Loucy (cell line): Measurements from ENCODE around the gene RBM19.

Experiments used
- H2AFZ ChIP-seq: fragments of 200-600 bp; sonication (generic); 2 replicates; pipeline ENCODE4 v1.6.0; 2016; ENCODE audit warnings: antibody characterized with exemption, mild to moderate bottlenecking, low read length, moderate library complexity
- H3F3A ChIP-seq: fragments of 200-600 bp; 2 replicates; pipeline ENCODE4 v1.6.0; 2016; ENCODE audit warnings: antibody characterized with exemption, low read depth, mild to moderate bottlenecking
- H3K27me3 ChIP-seq: fragments of 200-600 bp; sonication (generic); 2 replicates; pipeline ENCODE4 v1.6.1; 2014; ENCODE audit warnings: low read length, mild to moderate bottlenecking; ENCODE audit not compliant: insufficient read depth, poor library complexity, severe bottlenecking
- H3K36me3 ChIP-seq: fragments of 200-600 bp; sonication (generic); 2 replicates; pipeline ENCODE4 v1.6.1; 2016; ENCODE audit warnings: low read length; ENCODE audit not compliant: insufficient read depth
- H3K4me1 ChIP-seq: fragments of 200-600 bp; sonication (generic); 2 replicates; pipeline ENCODE4 v1.5.1; 2014; ENCODE audit warnings: low read length, mild to moderate bottlenecking; ENCODE audit not compliant: insufficient read depth, poor library complexity, severe bottlenecking
- H3K4me2 ChIP-seq: fragments of 200-600 bp; sonication (generic); 2 replicates; pipeline ENCODE4 v1.6.0; 2014; ENCODE audit warnings: antibody characterized with exemption, low read length, low read depth, mild to moderate bottlenecking; ENCODE audit not compliant: poor library complexity, severe bottlenecking
- H3K4me3 ChIP-seq: fragments of 200-600 bp; sonication (generic); 2 replicates; pipeline ENCODE4 v1.5.1; 2014; ENCODE audit warnings: low read length, mild to moderate bottlenecking, mixed read lengths; ENCODE audit not compliant: poor library complexity, severe bottlenecking
- H3K79me2 ChIP-seq: fragments of 200-600 bp; sonication (generic); 2 replicates; pipeline ENCODE4 v1.6.1; 2014; ENCODE audit warnings: low read length; ENCODE audit not compliant: insufficient read depth
- H3K9ac ChIP-seq: fragments of 200-600 bp; sonication (generic); 2 replicates; pipeline ENCODE4 v1.6.0; 2014; ENCODE audit warnings: mild to moderate bottlenecking, low read depth, low read length, moderate library complexity; ENCODE audit not compliant: poor library complexity, severe bottlenecking
- H3K9me2 ChIP-seq: fragments of 200-600 bp; sonication (generic); replicated peaks from 2 replicates; pipeline ENCODE4 v1.6.1; 2016; ENCODE audit warnings: low read depth, low read length, mixed read lengths
- H3K9me3 ChIP-seq: fragments of 200-600 bp; sonication (generic); 2 replicates; pipeline ENCODE4 v1.6.1; 2014; ENCODE audit warnings: mild to moderate bottlenecking, antibody characterized with exemption, low read length, low read depth; ENCODE audit not compliant: insufficient read depth
- H4K20me1 ChIP-seq: fragments of 200-600 bp; sonication (generic); 2 replicates; pipeline ENCODE4 v1.6.0; 2014; ENCODE audit warnings: antibody characterized with exemption, low read length, mild to moderate bottlenecking; ENCODE audit not compliant: insufficient read depth, poor library complexity, severe bottlenecking
- CTCF ChIP-seq: fragments of 200-600 bp; sonication (generic); conservative IDR thresholded peaks from 2 replicates; pipeline ENCODE4 v1.5.1; 2014; ENCODE audit warnings: mild to moderate bottlenecking, antibody characterized with exemption, low read length
- EZH2phosphoT487 ChIP-seq: fragments of 200-600 bp; IDR thresholded peaks from 2 replicates; pipeline ENCODE4 v1.6.1; 2018; ENCODE audit warnings: antibody characterized with exemption, mild to moderate bottlenecking, moderate library complexity, borderline replicate concordance

Gene RBM19

GRCh38 chr12:114004402-114004801 is 38.3 kb upstream of the RBM19 start:
- no peaks in the 10 kb centered on the region for H3K27me3 ChIP-seq

GRCh38 chr12:114003286-114003685 is 37.2 kb upstream of the RBM19 start:
- H3K4me3 ChIP-seq: no peak overlapping the region
- H3K27me3 ChIP-seq: no peaks in the 10 kb centered on the region
- H3K9me2 ChIP-seq: no peaks in the 10 kb centered on the region

More at GRCh38 chr12:114004402-114004801, 38.3 kb upstream of the RBM19 start:
- TF ChIP-seq EZH2phosphoT487 (no peak), CTCF (no peak)
- Histone ChIP-seq H3K4me1 (peaks cover 11% of the 10 kb centered on the region), H3K9me2 (no peaks in the 10 kb centered on the region), H3K36me3 (no peaks in the 10 kb centered on the region), H4K20me1 (no peaks in the 10 kb centered on the region), H3K4me2 (no peak overlapping the region), H3K9ac (no peak overlapping the region), H3K79me2 (no peaks in the 10 kb centered on the region), H3K4me3 (no peak overlapping the region), H3K9me3 (no peaks in the 10 kb centered on the region), H3F3A (no peaks in the 10 kb centered on the region), H2AFZ (no peak overlapping the region)

GRCh38 chr12:114001511-114002340 is 35.6 kb upstream of the RBM19 start:
- Histone ChIP-seq H3K4me2 (no peak overlapping the region), H3K27me3 (no peaks in the 10 kb centered on the region), H3K9me2 (no peaks in the 10 kb centered on the region), H3K4me1 (peaks cover 11% of the 10 kb centered on the region), H3K36me3 (no peaks in the 10 kb centered on the region), H3K79me2 (no peaks in the 10 kb centered on the region), H3K9ac (no peak overlapping the region), H3K4me3 (no peak overlapping the region), H4K20me1 (no peaks in the 10 kb centered on the region), H2AFZ (no peak overlapping the region), H3F3A (no peaks in the 10 kb centered on the region), H3K9me3 (no peaks in the 10 kb centered on the region)
- TF ChIP-seq CTCF (no peak), EZH2phosphoT487 (no peak)

More at GRCh38 chr12:114003286-114003685, 37.2 kb upstream of the RBM19 start:
- no peak overlapping the region for H2AFZ ChIP-seq
- no peak overlapping the region for H3K4me2 ChIP-seq
- H3K9me3 ChIP-seq: no peaks in the 10 kb centered on the region
- H3K36me3 ChIP-seq: no peaks in the 10 kb centered on the region
- H3K9ac ChIP-seq: no peak overlapping the region
- TF ChIP-seq EZH2phosphoT487 (no peak), CTCF (no peak)
- no peaks in the 10 kb centered on the region for H4K20me1 ChIP-seq
- H3K4me1 ChIP-seq: peaks cover 11% of the 10 kb centered on the region
- H3F3A ChIP-seq: no peaks in the 10 kb centered on the region
- H3K79me2 ChIP-seq: no peaks in the 10 kb centered on the region
